WI38 (cell line): ENCODE measurements around the gene FAM76B.

Source experiments
- H3K4me3 ChIP-seq: 2 replicates; pipeline ENCODE4 v1.5.1; 2011; ENCODE audit warnings: low read depth, mild to moderate bottlenecking, control low read depth, low read length
- CTCF ChIP-seq: IDR thresholded peaks from 2 replicates; pipeline ENCODE4 v1.5.1; 2012; ENCODE audit warnings: low read depth, mild to moderate bottlenecking, control low read depth, low read length

The FAM76B gene

GRCh38 chr11:95732930-95733602 is 56.5 kb downstream of the FAM76B start:
- no peak overlapping the region for H3K4me3 ChIP-seq
- no peak for TF ChIP-seq CTCF

GRCh38 chr11:95729462-95729861 is 60.1 kb downstream of the FAM76B start:
- no peak for TF ChIP-seq CTCF

GRCh38 chr11:95728790-95729189 is 60.8 kb downstream of the FAM76B start:
- H3K4me3 ChIP-seq = no peak overlapping the region
- no peak for TF ChIP-seq CTCF

More at GRCh38 chr11:95729462-95729861, 60.1 kb downstream of the FAM76B start:
- no peak overlapping the region for H3K4me3 ChIP-seq

- H3K4me3 ChIP-seq = no peak overlapping the region
- no peak for TF ChIP-seq CTCF
Measured at GRCh38 chr11:95728094-95728493, 61.5 kb downstream of the FAM76B start.

GRCh38 chr11:95727620-95728019 is 62.0 kb downstream of the FAM76B start:
- no peak overlapping the region for H3K4me3 ChIP-seq
- no peak for TF ChIP-seq CTCF

- TF ChIP-seq CTCF = no peak
- H3K4me3 ChIP-seq = no peak overlapping the region
Measured at GRCh38 chr11:95727111-95727510, 62.5 kb downstream of the FAM76B start.

GRCh38 chr11:95725196-95725595 is 64.4 kb downstream of the FAM76B start:
- no peak for TF ChIP-seq CTCF
- H3K4me3 ChIP-seq = no peak overlapping the region
